ENCODE data around the gene PRAF2. TPM values are rescaled to one million over a fixed set of nuclear protein-coding genes. Genes with fewer than 3 reads are reported as not detected.

The PRAF2 gene
- total and polyA plus RNA-seq, 2 of the 13 experiments (the other 11 are each of a cell fraction or from before 2014, with no cell fraction given), result 0.33 to 2.6 TPM

DNA sequence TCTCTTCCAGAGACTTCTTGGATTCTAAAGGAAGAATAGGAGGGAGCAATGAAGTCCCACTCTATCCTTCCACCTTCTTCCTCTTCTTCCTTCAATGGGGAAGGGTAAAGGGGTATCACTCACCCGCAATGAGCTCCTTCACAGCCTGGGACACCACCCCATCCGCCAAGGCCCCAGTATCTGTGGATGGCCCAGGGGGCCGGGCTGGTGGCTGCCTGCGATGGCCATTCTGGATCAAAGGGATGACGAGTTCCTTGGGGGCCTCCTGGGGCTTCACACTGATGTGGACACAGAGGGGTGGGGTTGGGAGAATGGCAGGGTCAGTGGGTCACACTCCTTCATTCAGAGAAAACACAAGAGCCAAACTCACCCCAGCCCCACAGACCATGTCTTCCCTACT, 48.7 kb upstream of the PRAF2 start:
- H3K4me2 ChIP-seq (ENCODE audit: low read depth, low read length), result peak overlapping the region; percentile 76
- in situ Hi-C loops (cut with HindIII; ENCODE audit: extremely low pct_ligation_motif_present, low pct_unique_long_range_greater_than_20kb), result loop anchor here (5.0 kb wide), 2 partner anchors 40 to 65 kb away; partner anchors contain the start of genes MAGIX and PRICKLE3
- peak overlapping the region; percentile 93 for H3K9ac ChIP-seq (ENCODE audit: insufficient read depth, low read depth, low read length)
- H3K27ac ChIP-seq (ENCODE audit: extremely low read length, insufficient read depth, low read length), result no peak overlapping the region
- ChIA-PET CTCF (ENCODE audit: low intra/inter-chr PET ratio, low total read pairs) (no interaction called here), POLR2A (interaction anchor here (1.0 kb wide), 1 partner anchor 164 kb away, joined by 3 read pairs; no protein-coding TSS in a partner anchor)
- intact Hi-C loops (cut with micrococcal nuclease; ENCODE audit: unreplicated experiment), result loop anchor here (5.0 kb wide), 1 partner anchor 40 kb away; the partner anchor contains the start of gene MAGIX
- H3K4me1 ChIP-seq (ENCODE audit: insufficient read depth, low read length), result peaks cover 17% of the 10 kb centered on the region
- peaks cover 16% of the 10 kb centered on the region for H3K79me2 ChIP-seq (ENCODE audit: insufficient read depth, low read length)
- TF ChIP-seq PPARG (CRISPR knock-in tag; conservative IDR thresholded peaks at IDR 0.05) (no peak), FOSL2 (CRISPR knock-in tag; IDR thresholded peaks at IDR 0.05) (no peak)
- TF ChIP-seq, protein P1, sequence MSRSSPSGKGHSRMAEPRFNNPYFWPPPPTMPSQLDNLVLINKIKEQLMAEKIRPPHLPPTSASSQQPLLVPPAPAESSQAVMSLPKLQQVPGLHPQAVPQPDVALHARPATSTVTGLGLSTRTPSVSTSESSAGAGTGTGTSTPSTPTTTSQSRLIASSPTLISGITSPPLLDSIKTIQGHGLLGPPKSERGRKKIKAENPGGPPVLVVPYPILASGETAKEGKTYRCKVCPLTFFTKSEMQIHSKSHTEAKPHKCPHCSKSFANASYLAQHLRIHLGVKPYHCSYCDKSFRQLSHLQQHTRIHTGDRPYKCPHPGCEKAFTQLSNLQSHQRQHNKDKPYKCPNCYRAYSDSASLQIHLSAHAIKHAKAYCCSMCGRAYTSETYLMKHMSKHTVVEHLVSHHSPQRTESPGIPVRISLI (CRISPR knock-in tag; IDR thresholded peaks at IDR 0.05; ENCODE audit: borderline replicate concordance), result no peak
- H4K20me1 ChIP-seq (ENCODE audit: insufficient read depth, low read length), result no peaks in the 10 kb centered on the region
- FAIRE-seq (no peak), DNase-seq (ENCODE audit: low spot score) (no peak), ATAC-seq (no peak)
- H3K36me3 ChIP-seq (replicated peaks in 1 of 2; ENCODE audit: control insufficient read depth in 1 of 2, insufficient read depth in 2 of 2, low read length in 2 of 2), result peaks cover 0 to 10% of the 10 kb centered on the region in 2 experiments; a peak in 3 of 5 replicates
- WGBS (ENCODE audit: low lambda C conversion rate), result 62% methylated on average over 4 of the region's 5 CpGs
- H3K4me3 ChIP-seq (replicated peaks in 1 of 3; ENCODE audit: insufficient read depth in 1 of 3, low read depth in 2 of 3, low read length in 3 of 3), result peak overlapping the region; percentile 73 to 79 (median 75)
- no peak overlapping the region for H2AFZ ChIP-seq (ENCODE audit: low read length)
- no TSS peak for BruUV-seq (replicated peaks)
- no peaks in the 10 kb centered on the region for H3K9me3 ChIP-seq (ENCODE audit: low read length)
- no peaks in the 10 kb centered on the region for H3K27me3 ChIP-seq (ENCODE audit: control insufficient read depth in 1 of 2, insufficient read depth in 2 of 2, low read length in 2 of 2)

DNA sequence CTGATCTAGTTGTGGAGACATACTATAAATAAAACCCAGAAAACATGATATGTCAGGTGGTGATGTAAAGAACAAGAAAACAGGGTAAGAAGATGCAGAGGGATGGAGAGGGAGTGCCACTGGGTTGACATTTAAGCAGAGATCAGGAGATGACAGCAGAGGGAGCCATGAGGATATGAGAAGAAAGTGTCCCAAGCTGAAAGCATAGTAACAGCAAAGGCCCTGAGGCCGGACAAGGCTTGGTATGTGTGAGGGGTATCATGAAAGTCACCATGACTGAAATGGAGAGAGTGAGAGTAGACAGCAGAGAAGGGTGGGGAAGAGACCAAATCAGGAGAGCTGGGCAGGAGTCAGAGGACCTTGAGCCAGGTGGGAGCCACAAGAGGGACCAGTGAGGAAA, 46.3 kb upstream of the PRAF2 start:
- ATAC-seq, result no peak
- no TSS peak for BruUV-seq (replicated peaks)
- DNase-seq (ENCODE audit: low spot score), result no peak

More for the DNA sequence above, 46.3 kb upstream of the PRAF2 start:
- H4K20me1 ChIP-seq (ENCODE audit: insufficient read depth, low read length), result no peaks in the 10 kb centered on the region
- intact Hi-C loops (cut with micrococcal nuclease; ENCODE audit: unreplicated experiment), result loop anchor here (5.0 kb wide), 1 partner anchor 42 kb away; the partner anchor contains the start of gene MAGIX
- no peak overlapping the region for H3K27ac ChIP-seq (ENCODE audit: extremely low read length, insufficient read depth, low read length)
- H3K4me2 ChIP-seq (ENCODE audit: low read depth, low read length), result no peak overlapping the region
- H2AFZ ChIP-seq (ENCODE audit: low read length), result no peak overlapping the region
- 82% methylated on average over 1 of the region's 1 CpG for WGBS (ENCODE audit: low lambda C conversion rate)
- TF ChIP-seq STAG1 (CRISPR knock-in tag; IDR thresholded peaks at IDR 0.05) (peak; percentile 59), ZFP36 (IDR thresholded peaks at IDR 0.05; ENCODE audit: borderline replicate concordance, low read depth, low read length, partially characterized antibody) (no peak), SMC3 (IDR thresholded peaks at IDR 0.05; ENCODE audit: low read length) (0 out of 2 replicates have a peak, but pooled peaks have one; percentile 2)
- TF ChIP-seq, protein P2, sequence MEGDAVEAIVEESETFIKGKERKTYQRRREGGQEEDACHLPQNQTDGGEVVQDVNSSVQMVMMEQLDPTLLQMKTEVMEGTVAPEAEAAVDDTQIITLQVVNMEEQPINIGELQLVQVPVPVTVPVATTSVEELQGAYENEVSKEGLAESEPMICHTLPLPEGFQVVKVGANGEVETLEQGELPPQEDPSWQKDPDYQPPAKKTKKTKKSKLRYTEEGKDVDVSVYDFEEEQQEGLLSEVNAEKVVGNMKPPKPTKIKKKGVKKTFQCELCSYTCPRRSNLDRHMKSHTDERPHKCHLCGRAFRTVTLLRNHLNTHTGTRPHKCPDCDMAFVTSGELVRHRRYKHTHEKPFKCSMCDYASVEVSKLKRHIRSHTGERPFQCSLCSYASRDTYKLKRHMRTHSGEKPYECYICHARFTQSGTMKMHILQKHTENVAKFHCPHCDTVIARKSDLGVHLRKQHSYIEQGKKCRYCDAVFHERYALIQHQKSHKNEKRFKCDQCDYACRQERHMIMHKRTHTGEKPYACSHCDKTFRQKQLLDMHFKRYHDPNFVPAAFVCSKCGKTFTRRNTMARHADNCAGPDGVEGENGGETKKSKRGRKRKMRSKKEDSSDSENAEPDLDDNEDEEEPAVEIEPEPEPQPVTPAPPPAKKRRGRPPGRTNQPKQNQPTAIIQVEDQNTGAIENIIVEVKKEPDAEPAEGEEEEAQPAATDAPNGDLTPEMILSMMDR (CRISPR knock-in tag; IDR thresholded peaks at IDR 0.05), result peak; percentile 29; the same call in 1 of the 2 replicates
- H3K4me1 ChIP-seq (ENCODE audit: insufficient read depth, low read length), result peaks cover 17% of the 10 kb centered on the region
- H3K9ac ChIP-seq (ENCODE audit: insufficient read depth, low read depth, low read length), result no peak overlapping the region
- peak; percentile 48 for FAIRE-seq
- H3K4me3 ChIP-seq (replicated peaks in 1 of 3; ENCODE audit: insufficient read depth in 1 of 3, low read depth in 2 of 3, low read length in 3 of 3), result no peak overlapping the region
- H3K36me3 ChIP-seq (replicated peaks in 1 of 2; ENCODE audit: control insufficient read depth in 1 of 2, insufficient read depth in 2 of 2, low read length in 2 of 2), result peaks cover 2 to 17% of the 10 kb centered on the region in 2 experiments; a peak in 3 of 5 replicates
- no peaks in the 10 kb centered on the region for H3K27me3 ChIP-seq (ENCODE audit: control insufficient read depth in 1 of 2, insufficient read depth in 2 of 2, low read length in 2 of 2)
- no peaks in the 10 kb centered on the region for H3K9me3 ChIP-seq (ENCODE audit: low read length)
- ChIA-PET CTCF (ENCODE audit: low intra/inter-chr PET ratio, low total read pairs) (interaction anchor here (1.2 kb wide), 1 partner anchor 66 kb away, joined by 3 read pairs; the partner anchor contains the start of gene PRICKLE3), POLR2A (interaction anchor here (0.5 kb wide), 1 partner anchor 10 kb away, joined by 3 read pairs; no protein-coding TSS in a partner anchor)
- in situ Hi-C loops (cut with HindIII; ENCODE audit: extremely low pct_ligation_motif_present, low pct_unique_long_range_greater_than_20kb), result loop anchor here (5.0 kb wide), 2 partner anchors 42 to 67 kb away; partner anchors contain the start of genes MAGIX and PRICKLE3
- peaks cover 16% of the 10 kb centered on the region for H3K79me2 ChIP-seq (ENCODE audit: insufficient read depth, low read length)
